HG03039 (cell line): ENCODE results near the gene ELK4.

ENCODE experiments used
- ATAC-seq: cut with Tn5 transposase; IDR thresholded peaks from one replicate; pipeline ENCODE4 v1.9.1; 2021; ENCODE audit warnings: mild to moderate bottlenecking, moderate library complexity; ENCODE audit not compliant: unreplicated experiment

ELK4 gene

GRCh38 chr1:205631010-205631767, 622 bp downstream of the ELK4 start:
- peak; percentile 58 for ATAC-seq

- no peak for ATAC-seq
These were observed 1.2 kb downstream of the ELK4 start for GRCh38 chr1:205630651-205631009.

GRCh38 chr1:205630241-205630640, 1.6 kb downstream of the ELK4 start:
- no peak for ATAC-seq

- ATAC-seq = no peak
These were observed 2.1 kb downstream of the ELK4 start for GRCh38 chr1:205629751-205630150.

GRCh38 chr1:205627956-205628355, 3.9 kb downstream of the ELK4 start:
- ATAC-seq = no peak

GRCh38 chr1:205626216-205626615, 5.6 kb downstream of the ELK4 start:
- no peak for ATAC-seq

- ATAC-seq = no peak
These were observed 8.2 kb downstream of the ELK4 start for GRCh38 chr1:205623646-205624045.

GRCh38 chr1:205620269-205620668, 11.5 kb downstream of the ELK4 start:
- no peak for ATAC-seq

GRCh38 chr1:205619376-205619775, 12.4 kb downstream of the ELK4 start:
- no peak for ATAC-seq

GRCh38 chr1:205616563-205617293, 15.1 kb downstream of the ELK4 start:
- no peak for ATAC-seq

- no peak for ATAC-seq
These were observed 16.0 kb downstream of the ELK4 start for GRCh38 chr1:205615789-205616188.

- no peak for ATAC-seq
These were observed 17.9 kb downstream of the ELK4 start for GRCh38 chr1:205613854-205614412.

- ATAC-seq = no peak
These were observed 19.3 kb downstream of the ELK4 start for GRCh38 chr1:205612556-205612955.

- no peak for ATAC-seq
These were observed 19.7 kb downstream of the ELK4 start for GRCh38 chr1:205612104-205612503.

- ATAC-seq = no peak
These were observed 20.8 kb downstream of the ELK4 start for GRCh38 chr1:205610901-205611466.

GRCh38 chr1:205610036-205610435, 21.8 kb downstream of the ELK4 start:
- ATAC-seq = no peak

- ATAC-seq = no peak
These were observed 26.8 kb downstream of the ELK4 start for GRCh38 chr1:205604825-205605505.

GRCh38 chr1:205604059-205604458, 27.8 kb downstream of the ELK4 start:
- no peak for ATAC-seq

GRCh38 chr1:205601205-205601604, 30.6 kb downstream of the ELK4 start:
- ATAC-seq = no peak

GRCh38 chr1:205600085-205600484, 31.7 kb downstream of the ELK4 start:
- ATAC-seq = peak; percentile 61

GRCh38 chr1:205599669-205600042, 32.2 kb downstream of the ELK4 start:
- ATAC-seq = no peak
